ENCODE measurements around the gene HBB. TPM values are rescaled to one million over a fixed set of nuclear protein-coding genes. Genes with fewer than 3 reads are reported as not detected.
"Not testable (repeated sequence)": the region's sequence is repeated elsewhere in the genome, so short reads cannot be mapped to it uniquely, and the experiment has no call there.

The HBB gene
- total RNA-seq, 1 experiment from 2014 or later, result not detected

GRCh38 chr11:5248498-5248897 is 21.6 kb upstream of the HBB start:
- DNase-seq (ENCODE audit: extremely low read depth, low read depth), result not testable (repeated sequence)

GRCh38 chr11:5247472-5248192 is 20.8 kb upstream of the HBB start:
- no peak for DNase-seq (ENCODE audit: extremely low read depth, low read depth)

- DNase-seq (ENCODE audit: extremely low read depth, low read depth), result no peak
Measured at GRCh38 chr11:5246772-5247471, 20.1 kb upstream of the HBB start.

- no peak for DNase-seq (ENCODE audit: extremely low read depth, low read depth)
Measured at GRCh38 chr11:5245155-5245554, 18.3 kb upstream of the HBB start.

GRCh38 chr11:5243816-5244180 is 16.9 kb upstream of the HBB start:
- DNase-seq (ENCODE audit: extremely low read depth, low read depth), result no peak

DNA sequence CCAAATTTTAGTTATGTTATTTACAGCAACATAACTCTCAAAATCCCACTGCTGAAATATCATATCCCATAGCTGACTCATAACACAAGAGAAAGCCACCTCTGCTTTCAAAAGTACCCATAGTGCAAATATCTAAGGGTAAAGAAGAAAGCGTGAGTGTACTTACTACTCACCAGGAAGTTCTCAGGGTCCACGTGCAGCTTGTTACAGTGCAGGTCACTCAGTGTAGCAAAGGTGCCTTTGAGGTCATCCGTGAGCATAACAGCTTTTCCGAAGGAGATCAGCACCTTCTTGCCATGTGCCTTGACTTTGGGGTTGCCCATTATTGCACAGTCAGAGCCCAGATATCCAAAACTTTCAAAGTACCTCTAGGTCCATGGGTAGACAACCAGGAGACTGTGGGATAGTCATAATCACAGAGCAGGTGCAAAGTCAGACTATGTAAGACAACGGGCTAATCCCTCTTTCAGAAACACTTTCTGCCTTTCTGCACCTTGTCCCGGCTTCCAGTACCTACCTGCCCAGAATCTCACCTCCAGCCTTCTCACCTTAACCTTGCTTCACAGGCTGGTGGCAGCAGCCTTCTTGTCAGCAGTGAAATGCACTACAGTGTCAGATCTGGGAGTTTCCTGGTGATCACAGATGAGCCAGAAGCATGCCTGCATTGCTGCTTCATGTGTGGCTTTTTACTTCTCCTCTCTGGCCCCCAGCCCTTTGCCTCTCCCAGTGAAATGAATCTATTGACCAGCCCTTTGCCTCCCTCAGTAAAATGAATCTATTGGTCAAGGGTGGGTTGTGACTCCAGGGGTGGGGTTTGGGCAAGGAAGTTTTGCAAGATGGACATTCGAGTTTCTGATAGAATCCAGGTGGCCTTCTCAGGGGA is 16.3 kb upstream of the HBB start:
- no peak for DNase-seq (ENCODE audit: extremely low read depth, low read depth)

GRCh38 chr11:5242208-5242607 is 15.3 kb upstream of the HBB start:
- DNase-seq (ENCODE audit: extremely low read depth, low read depth), result no peak

- no peak for DNase-seq (ENCODE audit: extremely low read depth, low read depth)
Measured at GRCh38 chr11:5241458-5241857, 14.6 kb upstream of the HBB start.

DNA sequence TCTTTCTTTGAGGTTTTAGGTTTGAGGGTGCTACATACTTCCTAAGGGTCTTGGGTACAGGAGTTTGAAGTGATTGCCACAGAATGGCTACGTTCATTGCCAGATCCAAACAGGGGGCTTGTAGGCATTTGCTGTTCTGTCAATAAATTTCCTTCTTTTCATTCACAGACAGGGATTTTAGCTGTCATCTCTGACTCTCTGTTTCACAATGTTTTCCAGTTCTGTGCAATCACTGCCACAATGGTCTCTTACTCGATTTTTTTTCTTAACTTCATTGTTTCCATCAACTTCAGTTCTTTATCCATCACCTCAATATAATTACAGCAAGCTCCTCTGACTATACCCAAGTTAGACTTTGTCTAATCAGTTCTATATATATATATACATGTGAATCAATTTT is 13.6 kb upstream of the HBB start:
- DNase-seq (ENCODE audit: extremely low read depth, low read depth), result no peak

- no peak for DNase-seq (ENCODE audit: extremely low read depth, low read depth)
Measured at GRCh38 chr11:5240056-5240455, 13.2 kb upstream of the HBB start.

DNA sequence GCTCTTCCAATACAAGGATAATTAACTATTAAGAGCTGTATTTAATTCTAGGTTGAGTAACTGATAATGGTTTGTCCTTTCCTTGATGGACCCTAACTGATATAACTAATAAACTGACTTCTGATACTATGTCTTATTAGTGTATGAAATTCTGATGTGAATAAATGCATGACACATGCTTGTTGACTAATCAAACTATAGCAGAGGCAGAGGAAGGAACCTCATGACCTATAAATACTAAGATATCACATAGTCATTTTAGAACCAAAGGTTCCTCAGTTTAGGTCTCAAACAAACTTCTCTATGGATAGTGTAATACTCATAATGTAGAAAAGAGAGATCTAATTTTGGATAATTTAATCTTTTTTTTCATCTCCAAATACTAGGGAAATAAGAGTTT is 12.2 kb upstream of the HBB start:
- no peak for DNase-seq (ENCODE audit: extremely low read depth, low read depth)

GRCh38 chr11:5238486-5238885 is 11.6 kb upstream of the HBB start:
- no peak for DNase-seq (ENCODE audit: extremely low read depth, low read depth)

DNA sequence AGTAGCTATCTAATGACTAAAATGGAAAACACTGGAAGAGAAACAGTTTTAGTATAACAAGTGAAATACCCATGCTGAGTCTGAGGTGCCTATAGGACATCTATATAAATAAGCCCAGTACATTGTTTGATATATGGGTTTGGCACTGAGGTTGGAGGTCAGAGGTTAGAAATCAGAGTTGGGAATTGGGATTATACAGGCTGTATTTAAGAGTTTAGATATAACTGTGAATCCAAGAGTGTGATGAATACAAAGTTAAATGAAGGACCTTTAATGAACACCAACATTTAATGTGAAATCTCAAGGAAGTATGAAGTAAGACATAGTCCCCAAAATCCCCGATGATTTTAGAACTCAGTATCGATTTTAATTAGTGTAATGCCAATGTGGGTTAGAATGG is 10.5 kb upstream of the HBB start:
- no peak for DNase-seq (ENCODE audit: extremely low read depth, low read depth)

GRCh38 chr11:5235364-5236095 is 8.7 kb upstream of the HBB start:
- no peak for DNase-seq (ENCODE audit: extremely low read depth, low read depth)

DNA sequence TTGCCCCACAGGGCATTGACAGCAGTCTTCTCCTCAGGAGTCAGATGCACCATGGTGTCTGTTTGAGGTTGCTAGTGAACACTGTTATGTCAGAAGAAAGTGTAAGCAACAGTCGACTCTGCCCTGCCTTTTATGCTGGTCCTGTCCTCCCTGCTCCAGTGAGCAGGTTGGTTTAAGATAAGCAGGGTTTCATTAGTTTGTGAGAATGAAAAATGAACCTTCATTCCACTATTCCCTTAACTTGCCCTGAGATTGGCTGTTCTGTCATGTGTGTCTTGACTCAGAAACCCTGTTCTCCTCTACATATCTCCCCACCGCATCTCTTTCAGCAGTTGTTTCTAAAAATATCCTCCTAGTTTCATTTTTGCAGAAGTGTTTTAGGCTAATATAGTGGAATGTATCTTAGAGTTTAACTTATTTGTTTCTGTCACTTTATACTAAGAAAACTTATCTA is 7.5 kb upstream of the HBB start, which contains the start of gene HBD:
Gene HBD, minus strand, starts transcription at position 103 of the 454 bp plus-strand sequence. Its CDS starts 50 bp downstream, at position 53.
- DNase-seq (ENCODE audit: extremely low read depth, low read depth), result no peak

GRCh38 chr11:5233307-5233706 is 6.4 kb upstream of the HBB start:
- no peak for DNase-seq (ENCODE audit: extremely low read depth, low read depth)

DNA sequence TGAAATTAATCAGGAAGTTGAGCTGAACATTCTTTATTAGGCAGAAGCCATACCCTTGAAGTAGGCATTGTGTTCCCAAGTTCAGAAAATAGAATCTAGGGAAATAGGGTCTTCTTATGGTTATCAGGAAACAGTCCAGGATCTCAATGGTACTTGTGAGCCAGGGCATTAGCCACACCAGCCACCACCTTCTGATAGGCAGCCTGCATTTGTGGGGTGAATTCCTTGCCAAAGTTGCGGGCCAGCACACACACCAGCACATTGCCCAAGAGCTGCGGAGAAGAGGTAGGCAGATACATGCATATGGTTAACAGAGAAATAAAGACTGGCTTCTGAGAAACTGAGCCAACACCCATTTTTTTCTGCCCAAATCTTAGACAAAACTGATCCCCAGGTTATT is 6.0 kb upstream of the HBB start:
- no peak for DNase-seq (ENCODE audit: extremely low read depth, low read depth)

DNA sequence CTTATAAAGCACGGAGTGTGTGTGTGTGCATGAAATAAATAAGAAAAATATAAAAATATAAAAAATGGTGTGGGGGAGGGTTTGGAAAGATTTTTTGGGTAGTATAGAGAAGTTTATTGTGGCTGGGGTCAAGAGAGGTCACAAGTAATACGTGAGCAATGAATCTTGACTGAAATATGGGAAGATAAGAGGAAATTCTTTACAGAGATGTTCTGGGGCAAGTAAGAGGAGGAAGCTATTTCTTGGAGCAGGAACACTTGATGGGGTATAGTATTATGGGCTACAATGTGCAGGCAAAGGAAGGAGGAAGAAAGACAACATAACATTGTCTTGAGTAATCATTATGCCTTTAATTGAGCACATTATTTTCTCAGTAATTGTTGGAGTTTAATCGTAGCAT is 5.3 kb upstream of the HBB start:
- no peak for DNase-seq (ENCODE audit: extremely low read depth, low read depth)

DNA sequence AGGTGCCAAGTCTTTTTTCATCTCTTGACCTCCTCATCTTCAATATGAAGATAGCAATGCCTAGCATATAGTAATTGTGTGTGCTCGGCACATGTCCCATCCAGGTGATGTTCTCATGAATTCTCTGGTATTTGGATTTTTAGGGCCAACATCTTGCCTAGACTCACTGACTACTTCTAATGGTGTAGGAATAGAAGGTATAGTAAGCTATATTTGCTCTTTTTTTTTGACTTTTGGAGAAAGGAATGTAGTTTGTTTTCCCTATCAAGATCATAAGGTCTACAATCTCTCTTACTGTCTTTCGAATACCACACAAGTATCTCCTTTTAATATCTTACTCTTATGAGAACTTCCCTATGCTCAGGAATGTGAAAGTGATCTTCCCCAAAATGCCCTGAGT is 4.2 kb upstream of the HBB start:
- no peak for DNase-seq (ENCODE audit: extremely low read depth, low read depth)

DNA sequence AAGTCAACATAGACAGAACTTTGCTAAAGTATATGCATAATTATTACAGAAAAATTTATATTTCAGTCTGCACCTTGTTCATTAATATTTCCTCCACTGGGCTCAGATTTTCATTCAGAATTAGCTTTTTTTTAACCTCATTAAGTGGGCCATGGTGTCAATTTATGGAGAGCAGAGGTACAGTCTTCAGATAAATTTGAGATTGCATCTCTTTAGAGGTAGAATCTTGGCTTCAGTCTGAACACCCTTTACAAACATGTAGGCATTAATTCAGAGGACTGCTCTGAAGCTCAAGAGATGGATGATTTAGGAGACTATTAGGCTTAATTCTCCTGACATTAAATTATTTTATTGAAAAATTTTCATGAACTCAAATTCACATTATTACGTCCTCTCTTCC is 3.4 kb upstream of the HBB start:
- DNase-seq (ENCODE audit: extremely low read depth, low read depth), result no peak

GRCh38 chr11:5229796-5230195 is 2.9 kb upstream of the HBB start:
- DNase-seq (ENCODE audit: extremely low read depth, low read depth), result no peak
